ENCODE measurements around the gene PHACTR2. TPM values are rescaled to one million over a fixed set of nuclear protein-coding genes. Genes with fewer than 3 reads are reported as not detected.

Gene PHACTR2
- polyA plus RNA-seq, 4 donors: 28.4 to 93.7 (median 35.1) TPM

Other genes starting within 250 kb of the PHACTR2 start
- gene ADAT2, start 227.3 kb upstream of the PHACTR2 start, polyA plus RNA-seq (ENCODE audit: insufficient read length in 4 of 4): 10 to 100 TPM in 3 of 4 donors, 1 to 10 TPM in 1; 9.2 to 22.6 (median 12.0) TPM
- 10 to 100 TPM; 25.2 to 46.9 (median 39.8) TPM for gene PEX3, start 227.2 kb upstream of the PHACTR2 start, polyA plus RNA-seq (ENCODE audit: insufficient read length in 4 of 4)
- gene FUCA2, start 166.2 kb upstream of the PHACTR2 start, polyA plus RNA-seq (ENCODE audit: insufficient read length in 4 of 4): 10 to 100 TPM; 59.5 to 71.5 (median 64.9) TPM
- gene LTV1, start 165.4 kb downstream of the PHACTR2 start, polyA plus RNA-seq (ENCODE audit: insufficient read length in 4 of 4): 10 to 100 TPM; 36.8 to 46.3 (median 41.3) TPM
- not detected for gene ZC2HC1B, start 186.5 kb downstream of the PHACTR2 start, polyA plus RNA-seq (ENCODE audit: insufficient read length in 4 of 4)

Measured in left renal pelvis (tissue), 4 donors.